ENCODE results near the gene ECM1.

DNA sequence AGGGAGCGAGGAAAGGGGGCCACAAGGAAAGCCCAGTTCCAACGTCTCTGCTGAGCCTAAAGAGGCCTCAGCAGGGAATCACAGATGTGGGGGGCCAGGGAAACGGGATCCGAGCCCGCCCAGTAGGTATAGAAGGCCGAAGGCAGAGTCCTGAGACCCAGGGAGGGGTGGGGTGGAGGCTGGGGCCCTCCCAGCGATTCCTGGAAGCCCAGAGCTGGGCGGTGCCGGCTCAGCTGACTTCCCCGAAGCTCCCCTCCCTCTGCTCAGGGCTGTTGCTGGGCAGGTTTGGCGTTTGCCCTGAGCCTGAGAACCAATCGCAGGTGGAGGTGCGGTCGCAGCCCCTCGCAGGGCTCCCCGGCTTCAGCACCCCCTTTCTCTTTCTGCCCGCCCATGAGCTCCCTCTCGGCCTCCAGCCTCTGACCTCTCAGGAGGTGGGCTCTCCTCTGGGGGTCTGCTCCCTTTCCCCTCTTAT lies 54.1 kb downstream of the ECM1 start:
- TF ChIP-seq POLR2AphosphoS5 (IDR thresholded peaks at IDR 0.05; ENCODE audit: low read depth): no peak
- TF ChIP-seq, protein P1, sequence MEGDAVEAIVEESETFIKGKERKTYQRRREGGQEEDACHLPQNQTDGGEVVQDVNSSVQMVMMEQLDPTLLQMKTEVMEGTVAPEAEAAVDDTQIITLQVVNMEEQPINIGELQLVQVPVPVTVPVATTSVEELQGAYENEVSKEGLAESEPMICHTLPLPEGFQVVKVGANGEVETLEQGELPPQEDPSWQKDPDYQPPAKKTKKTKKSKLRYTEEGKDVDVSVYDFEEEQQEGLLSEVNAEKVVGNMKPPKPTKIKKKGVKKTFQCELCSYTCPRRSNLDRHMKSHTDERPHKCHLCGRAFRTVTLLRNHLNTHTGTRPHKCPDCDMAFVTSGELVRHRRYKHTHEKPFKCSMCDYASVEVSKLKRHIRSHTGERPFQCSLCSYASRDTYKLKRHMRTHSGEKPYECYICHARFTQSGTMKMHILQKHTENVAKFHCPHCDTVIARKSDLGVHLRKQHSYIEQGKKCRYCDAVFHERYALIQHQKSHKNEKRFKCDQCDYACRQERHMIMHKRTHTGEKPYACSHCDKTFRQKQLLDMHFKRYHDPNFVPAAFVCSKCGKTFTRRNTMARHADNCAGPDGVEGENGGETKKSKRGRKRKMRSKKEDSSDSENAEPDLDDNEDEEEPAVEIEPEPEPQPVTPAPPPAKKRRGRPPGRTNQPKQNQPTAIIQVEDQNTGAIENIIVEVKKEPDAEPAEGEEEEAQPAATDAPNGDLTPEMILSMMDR (IDR thresholded peaks at IDR 0.05; ENCODE audit: insufficient read depth, low read length): no peak
